Activated T-cell treated with anti-CD3 and anti-CD28 coated beads for 24 hours (primary cell): ENCODE data around the gene NUP88.
"Not testable (repeated sequence)": the region's sequence is repeated elsewhere in the genome, so short reads cannot be mapped to it uniquely, and the experiment has no call there.

Experiments used
- DNase-seq: peaks from one replicate; pipeline ENCODE4 v3.0.0-alpha.2; 2020; ENCODE audit warnings: low read depth

The NUP88 gene

GRCh38 chr17:5419356-5419958 lies at the start of gene NUP88:
TSS of gene NUP88 (minus strand) at chr17:5419662. CDS start at chr17:5419650, 12 bp downstream.
- DNase-seq: peak; percentile 97

GRCh38 chr17:5468075-5468473 lies 48.6 kb upstream of the NUP88 start:
- no peak for DNase-seq

- DNase-seq: no peak
These were observed 48.0 kb upstream of the NUP88 start for GRCh38 chr17:5467416-5467815.

DNA sequence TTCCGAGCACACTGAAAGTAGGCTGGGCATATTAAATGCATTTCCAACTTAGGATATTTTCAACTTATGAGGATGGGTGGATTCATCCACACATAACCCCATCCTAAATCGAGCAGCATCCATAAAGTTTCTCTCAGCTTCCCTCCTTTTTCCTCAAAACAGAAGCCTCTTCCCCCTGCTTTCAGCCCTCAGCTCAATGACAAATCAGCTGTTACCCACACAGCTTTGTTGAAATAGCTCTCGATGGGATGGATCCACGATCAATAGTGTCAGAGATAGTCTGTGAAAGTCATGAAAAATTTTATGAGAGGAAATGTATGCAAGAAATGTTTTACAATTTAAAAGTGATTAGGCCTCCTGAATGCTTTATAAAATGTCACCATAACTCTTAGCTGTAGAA lies 46.8 kb upstream of the NUP88 start:
- DNase-seq: no peak

GRCh38 chr17:5464717-5465507 lies 45.5 kb upstream of the NUP88 start:
- DNase-seq: no peak

DNA sequence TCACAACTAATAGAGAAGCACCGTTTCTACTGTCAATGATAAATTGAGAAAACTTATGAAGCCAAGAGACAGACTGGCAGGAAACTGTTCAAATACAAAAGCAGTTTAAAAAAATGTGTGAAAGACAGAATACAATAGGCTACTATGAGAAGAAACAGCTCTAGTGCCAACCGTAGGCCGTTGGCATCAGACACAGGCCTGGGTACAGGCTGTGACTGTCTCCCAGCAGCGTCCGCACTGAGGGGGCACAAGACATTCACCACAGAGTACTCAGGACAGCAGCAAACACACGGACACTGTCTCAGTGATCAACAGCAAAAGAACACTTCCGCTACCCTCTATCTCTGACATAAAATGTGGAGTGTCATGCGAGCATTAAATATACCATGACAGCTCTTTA lies 27.3 kb upstream of the NUP88 start:
- DNase-seq: no peak

- DNase-seq: no peak
These were observed 24.7 kb upstream of the NUP88 start for GRCh38 chr17:5444209-5444608.

- DNase-seq: no peak
These were observed 24.3 kb upstream of the NUP88 start for GRCh38 chr17:5443728-5444127.

DNA sequence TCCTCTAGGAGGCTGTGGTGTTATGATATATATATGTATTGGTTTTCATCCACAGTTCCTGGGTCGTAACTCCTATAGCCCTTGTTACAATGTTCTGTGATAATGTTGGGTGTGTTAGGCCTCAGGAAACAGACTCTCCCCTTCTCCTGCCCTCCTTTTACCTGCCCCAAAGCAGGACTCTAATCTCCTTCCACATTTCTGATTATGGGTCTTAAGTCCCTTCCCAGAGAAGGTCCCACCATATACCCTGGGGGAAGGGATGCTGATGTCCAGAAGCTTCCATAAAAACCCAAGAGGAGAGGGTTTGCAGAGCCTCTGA lies 19.9 kb upstream of the NUP88 start:
- DNase-seq: no peak

DNA sequence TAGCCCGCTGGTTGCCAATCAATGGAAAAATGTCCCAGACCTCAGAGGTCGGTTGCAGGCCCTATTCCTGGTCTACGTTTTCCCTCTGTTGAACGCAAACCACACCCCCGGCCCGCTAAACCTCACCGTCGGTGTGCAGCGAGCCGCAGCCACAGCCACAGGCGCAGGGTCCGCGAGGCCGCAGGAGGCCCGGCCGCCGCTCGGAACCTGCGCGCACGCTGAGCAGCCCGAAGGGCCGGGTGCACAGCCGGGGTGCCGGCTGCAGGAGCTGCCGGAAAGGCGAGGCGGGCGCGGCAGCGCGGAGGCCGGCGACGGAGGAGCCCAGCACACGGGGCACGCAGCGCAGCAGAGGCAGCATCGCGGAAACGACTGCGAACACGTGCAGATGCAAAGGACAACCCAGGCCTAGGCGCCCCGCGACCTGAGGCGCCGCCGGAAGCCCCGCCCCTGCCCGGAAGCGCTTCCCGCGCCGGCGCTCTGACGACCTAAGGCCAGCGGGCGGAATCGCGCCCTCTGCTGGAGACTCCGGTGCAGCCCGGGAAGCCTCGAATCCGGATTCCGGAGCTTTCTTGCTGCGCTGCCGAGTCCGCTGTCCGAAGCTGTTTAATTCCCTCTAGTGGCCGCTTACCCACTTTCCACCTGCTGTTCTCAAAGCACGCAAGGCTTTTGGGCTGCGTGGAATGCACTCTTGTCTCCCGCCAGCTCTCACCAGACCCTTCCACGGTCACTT lies 19.4 kb upstream of the NUP88 start, which contains the start of gene C1QBP:
C1QBP (minus strand) TSS at position 440 of the 730 bp plus-strand sequence; CDS start at position 358, 82 bp downstream.
- DNase-seq: peak; percentile 87

DNA sequence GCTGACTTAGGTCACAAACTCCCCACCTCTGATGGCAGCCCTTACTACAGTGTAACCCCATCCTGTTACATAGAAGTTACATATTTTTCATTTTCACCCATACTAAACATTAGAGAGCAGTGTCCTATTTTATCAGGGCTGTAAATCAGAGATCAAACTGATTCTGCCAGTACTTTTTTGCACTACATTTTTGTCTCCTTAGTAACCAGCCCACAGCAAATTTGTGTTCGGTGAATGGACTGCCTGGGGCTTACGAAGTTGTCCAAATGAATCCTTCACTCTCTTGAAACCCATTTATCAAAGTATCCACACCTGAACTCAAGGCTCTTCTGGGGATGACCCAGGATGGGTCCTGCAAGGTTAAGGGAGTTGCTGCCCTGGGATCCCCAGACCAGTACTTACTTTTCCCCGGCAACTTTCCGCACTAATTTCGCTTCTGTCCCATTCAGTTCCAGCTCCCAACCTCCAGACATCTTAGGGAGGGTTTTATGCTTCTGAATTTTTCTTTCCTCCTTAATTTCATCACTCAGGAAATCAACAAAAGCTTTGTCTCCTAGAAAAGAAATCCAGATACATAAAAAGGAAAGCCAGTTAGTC lies 18.4 kb upstream of the NUP88 start:
- no peak for DNase-seq

DNA sequence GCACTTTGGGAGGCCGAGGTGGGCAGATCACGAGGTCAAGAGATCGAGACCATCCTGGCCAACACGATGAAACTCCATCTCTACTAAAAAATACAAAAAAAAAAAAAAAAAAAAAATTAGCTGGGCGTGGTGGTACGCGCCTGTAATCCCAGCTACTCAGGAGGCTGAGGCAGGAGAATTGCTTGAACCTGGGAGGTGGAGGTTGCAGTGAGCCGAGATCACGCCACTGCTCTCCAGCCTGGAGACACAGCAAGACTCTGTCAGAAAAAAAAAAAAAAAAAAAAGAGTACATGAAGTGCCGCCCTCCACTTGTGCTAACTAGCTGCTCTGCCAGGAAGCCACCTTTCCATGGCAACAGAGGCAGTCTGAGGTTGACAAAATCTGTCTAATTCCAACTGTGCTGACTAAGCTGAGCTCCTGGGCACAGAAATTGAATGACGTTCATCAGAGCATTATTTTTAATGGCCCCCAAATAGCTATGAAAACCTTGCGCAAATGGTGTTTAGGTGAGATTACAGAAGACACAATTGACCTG lies 16.4 kb upstream of the NUP88 start:
- not testable (repeated sequence) for DNase-seq

DNA sequence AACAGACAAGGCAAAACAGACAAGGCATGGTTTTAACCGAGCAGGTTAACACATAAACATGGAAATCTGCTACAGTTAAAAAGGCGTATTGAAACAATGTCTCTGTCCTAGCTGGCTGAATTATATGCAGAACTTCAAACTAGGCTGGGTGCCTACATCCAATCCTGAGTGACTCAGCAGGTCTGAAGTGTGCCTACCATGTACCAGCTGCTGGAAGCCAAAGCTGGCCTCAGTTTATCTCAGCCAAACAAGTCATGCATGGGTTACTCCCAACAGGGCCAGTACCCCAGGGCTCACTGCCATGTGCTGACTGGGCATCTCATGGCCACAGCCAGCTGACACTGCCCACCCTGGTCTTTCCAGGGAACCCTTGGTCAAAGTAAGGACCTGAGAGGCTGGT lies 15.5 kb upstream of the NUP88 start:
- no peak for DNase-seq

DNA sequence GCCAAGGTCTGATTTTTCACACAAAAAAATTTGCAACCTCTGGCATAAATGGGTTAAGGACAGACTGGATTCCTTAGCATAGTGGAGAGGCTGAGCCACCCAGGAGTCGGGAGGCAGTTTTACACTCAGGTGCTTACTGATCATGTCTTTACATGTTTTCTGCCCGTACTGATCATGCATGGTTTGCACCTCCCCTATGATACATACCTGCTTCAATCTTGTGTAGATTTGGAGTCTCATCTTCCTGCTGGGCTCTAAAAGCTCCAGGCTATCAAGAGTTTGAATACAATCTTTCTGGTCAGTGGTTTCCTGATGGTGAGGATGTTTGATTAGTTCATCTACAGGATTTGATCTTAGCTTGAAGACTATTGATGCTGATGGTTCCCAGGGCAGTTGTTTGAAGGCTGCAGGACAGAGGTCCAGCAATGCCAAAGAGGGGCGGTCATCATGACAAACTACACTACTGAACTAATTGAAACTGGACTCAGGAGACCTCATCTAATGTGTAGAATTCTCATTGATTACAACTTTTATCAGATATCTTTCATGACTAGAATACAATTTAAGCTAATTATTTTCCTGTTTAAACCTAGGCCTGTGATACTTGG lies 12.6 kb upstream of the NUP88 start:
- no peak for DNase-seq

- DNase-seq: not testable (repeated sequence)
These were observed 11.8 kb upstream of the NUP88 start for GRCh38 chr17:5431234-5431633.

- no peak for DNase-seq
These were observed 11.0 kb upstream of the NUP88 start for GRCh38 chr17:5430413-5430999.

DNA sequence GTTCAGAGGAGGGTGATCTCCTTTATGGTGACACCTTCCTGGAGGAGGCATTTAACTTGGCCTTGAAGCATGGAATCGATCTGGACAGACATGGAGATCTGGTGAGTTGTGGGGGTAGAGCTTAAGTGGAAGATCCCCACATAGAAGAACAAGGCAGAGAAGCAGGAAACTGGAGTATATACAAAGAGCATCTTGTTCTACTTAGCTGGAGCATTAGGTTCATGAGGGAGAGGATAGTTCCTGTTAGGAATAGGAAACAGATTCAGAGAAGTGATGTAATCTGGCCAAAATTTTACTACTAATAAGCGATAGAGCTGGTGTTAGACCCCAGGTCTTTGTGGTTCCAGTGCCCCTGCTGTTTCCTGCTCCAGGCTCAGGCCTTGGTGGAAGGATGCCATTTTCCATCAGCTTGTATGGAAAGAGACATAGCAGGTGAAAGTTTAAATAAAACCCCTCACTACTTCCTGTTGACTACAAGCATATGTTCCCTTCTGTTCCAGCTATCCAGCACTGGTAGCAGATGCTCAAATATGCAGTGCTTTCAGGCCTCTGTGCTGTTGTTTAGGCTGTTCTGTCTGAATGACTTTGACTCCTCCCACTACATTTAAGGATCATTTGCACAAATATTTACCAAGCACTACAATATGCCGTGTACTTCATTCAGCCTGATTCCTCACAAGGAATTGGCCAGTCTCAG lies 9.9 kb upstream of the NUP88 start:
- no peak for DNase-seq

DNA sequence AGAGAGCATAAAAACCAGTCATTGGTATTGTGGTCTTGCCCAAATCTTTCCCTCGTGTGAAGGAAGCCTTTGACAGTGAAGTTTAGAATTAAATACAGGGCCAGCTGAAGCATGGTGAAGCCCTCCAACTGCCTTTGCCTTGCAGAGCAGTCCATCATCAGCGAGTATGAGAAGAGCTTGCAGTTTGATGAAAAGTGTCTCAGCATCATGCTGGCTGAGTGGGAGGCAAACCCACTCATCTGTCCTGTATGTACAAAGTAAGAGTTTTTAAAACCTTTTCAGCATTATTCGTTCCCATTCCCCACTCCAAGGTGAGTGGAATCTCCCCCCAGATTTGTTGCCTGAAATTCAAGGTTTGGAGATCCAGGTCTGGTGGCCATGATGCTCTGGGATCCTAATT lies 6.4 kb upstream of the NUP88 start:
- DNase-seq: no peak

DNA sequence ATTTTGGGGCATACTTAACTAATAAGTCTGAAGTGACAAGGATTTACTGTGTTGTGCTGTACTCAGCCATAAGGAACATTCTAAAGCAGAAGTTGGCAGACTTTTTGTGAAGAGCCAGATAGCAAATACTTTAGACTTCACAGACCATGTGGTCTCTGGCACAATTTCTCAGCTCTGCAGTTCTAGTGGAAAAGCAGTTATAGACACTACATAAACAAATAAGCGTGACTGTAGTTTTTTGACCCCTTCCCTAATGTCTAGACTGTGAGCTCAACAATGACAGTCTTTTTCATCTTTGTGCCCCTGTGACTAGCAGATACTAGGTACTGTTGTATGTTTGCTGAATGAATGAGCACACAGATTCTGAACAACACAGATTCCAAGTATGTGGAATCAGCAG lies 5.4 kb upstream of the NUP88 start:
- DNase-seq: no peak

- no peak for DNase-seq
These were observed 3.0 kb upstream of the NUP88 start for GRCh38 chr17:5422505-5422904.
